ENCODE results near the gene DMD.

GRCh38 chrX:33001107-33001506, 210.2 kb downstream of the DMD start:
- TF ChIP-seq EZH2phosphoT487 (IDR thresholded peaks at IDR 0.05; ENCODE audit: insufficient read depth, low read depth) (no peak), EZH2 (IDR thresholded peaks at IDR 0.05; ENCODE audit: insufficient read depth, poor library complexity, severe bottlenecking) (no peak)

Measured in GM23248 (cell line).